Karpas-422 (cell line): ENCODE results near the gene GLP2R. TPM values are rescaled to one million over a fixed set of nuclear protein-coding genes. Genes with fewer than 3 reads are reported as not detected.

Experiments
- DNase-seq: peaks from one replicate; pipeline ENCODE4 v3.0.0-alpha.2; 2015
- H2AFZ ChIP-seq: fragments of 200-600 bp; sonication (generic); 2 replicates; pipeline ENCODE4 v1.6.1; 2014; ENCODE audit warnings: antibody characterized with exemption, low read length, mixed read lengths
- H3K27ac ChIP-seq: fragments of 200-600 bp; sonication (generic); 2 replicates; pipeline ENCODE4 v1.5.1; 2014; ENCODE audit warnings: mild to moderate bottlenecking, low read length, moderate library complexity
- H3K27me3 ChIP-seq: fragments of 200-600 bp; sonication (generic); 2 replicates; pipeline ENCODE4 v1.6.1; 2014; ENCODE audit warnings: low read length, mixed read lengths
- H3K36me3 ChIP-seq: fragments of 200-600 bp; sonication (generic); 2 replicates; pipeline ENCODE4 v1.6.1; 2014; ENCODE audit warnings: low read length, mixed read lengths; ENCODE audit not compliant: insufficient read depth
- H3K4me1 ChIP-seq: fragments of 200-600 bp; sonication (generic); 2 replicates; pipeline ENCODE4 v1.6.1; 2014; ENCODE audit warnings: mild to moderate bottlenecking, low read length, mixed read lengths
- H3K4me2 ChIP-seq: fragments of 200-600 bp; sonication (generic); 2 replicates; pipeline ENCODE4 v1.6.1; 2014; ENCODE audit warnings: low read length, low read depth, mild to moderate bottlenecking; ENCODE audit not compliant: poor library complexity, severe bottlenecking
- H3K4me3 ChIP-seq: fragments of 200-600 bp; sonication (generic); 2 replicates; pipeline ENCODE4 v1.5.1; 2014; ENCODE audit warnings: mild to moderate bottlenecking, antibody characterized with exemption, low read length, mixed read lengths
- H3K79me2 ChIP-seq: fragments of 200-600 bp; sonication (generic); 2 replicates; pipeline ENCODE4 v1.6.1; 2014; ENCODE audit warnings: mild to moderate bottlenecking, low read length, mixed read lengths
- H3K9ac ChIP-seq: fragments of 200-600 bp; sonication (generic); 2 replicates; pipeline ENCODE4 v1.6.0; 2014; ENCODE audit warnings: low read length
- H3K9me2 ChIP-seq: fragments of 200-600 bp; sonication (generic), shearing (Covaris generic); replicated peaks from 2 replicates; pipeline ENCODE4 v1.6.0; 2014; ENCODE audit warnings: mild to moderate bottlenecking, low read length, moderate library complexity; ENCODE audit not compliant: insufficient read depth
- H3K9me3 ChIP-seq: fragments of 300-700, 200-600 bp; sonication (generic); 2 replicates; pipeline ENCODE4 v1.6.1; 2014; ENCODE audit warnings: low read length, mixed read lengths
- H4K20me1 ChIP-seq: fragments of 200-600 bp; sonication (generic); 2 replicates; pipeline ENCODE4 v1.6.1; 2014; ENCODE audit warnings: mild to moderate bottlenecking, antibody characterized with exemption, low read length, low read depth; ENCODE audit not compliant: insufficient read depth
- total RNA-seq: library from RNA; depleted of rRNA; stranded (reverse); fragments of >200 nt; shearing (Covaris generic); gene quantifications from 2 replicates; pipeline ENCODE4 v1.2.3, GENCODE V29; 2014; ENCODE audit warnings: low replicate concordance

The GLP2R gene
- total RNA-seq, 1 experiment from 2014 or later = not detected

GRCh38 chr17:9850151-9850550 is 24.4 kb downstream of the GLP2R start:
- Histone ChIP-seq H4K20me1 (no peaks in the 10 kb centered on the region), H3K27ac (no peak overlapping the region), H3K9me2 (no peaks in the 10 kb centered on the region), H3K4me2 (no peak overlapping the region), H2AFZ (no peak overlapping the region), H3K4me3 (no peak overlapping the region), H3K79me2 (no peaks in the 10 kb centered on the region), H3K4me1 (no peaks in the 10 kb centered on the region), H3K9me3 (no peaks in the 10 kb centered on the region), H3K36me3 (no peaks in the 10 kb centered on the region), H3K27me3 (no peaks in the 10 kb centered on the region), H3K9ac (no peak overlapping the region)
- DNase-seq = no peak

- H2AFZ ChIP-seq = no peak overlapping the region
- no peak for DNase-seq
- 0 out of 2 replicates have a peak, but pooled peaks cover 4% of the 10 kb centered on the region for H3K9me3 ChIP-seq
Observed at GRCh38 chr17:9854255-9854654, 28.5 kb downstream of the GLP2R start.

GRCh38 chr17:9855036-9855435 is 29.3 kb downstream of the GLP2R start:
- H3K9me3 ChIP-seq = 0 out of 2 replicates have a peak, but pooled peaks cover 4% of the 10 kb centered on the region
- H4K20me1 ChIP-seq = no peaks in the 10 kb centered on the region
- DNase-seq = no peak
- no peak overlapping the region for H2AFZ ChIP-seq
- H3K36me3 ChIP-seq = no peaks in the 10 kb centered on the region
- H3K27ac ChIP-seq = no peak overlapping the region
- H3K4me1 ChIP-seq = no peaks in the 10 kb centered on the region
- no peak overlapping the region for H3K4me3 ChIP-seq
- no peaks in the 10 kb centered on the region for H3K9me2 ChIP-seq
- no peak overlapping the region for H3K9ac ChIP-seq
- no peaks in the 10 kb centered on the region for H3K79me2 ChIP-seq
- no peaks in the 10 kb centered on the region for H3K27me3 ChIP-seq
- H3K4me2 ChIP-seq = no peak overlapping the region

More at GRCh38 chr17:9854255-9854654, 28.5 kb downstream of the GLP2R start:
- no peaks in the 10 kb centered on the region for H3K36me3 ChIP-seq
- H3K27me3 ChIP-seq = no peaks in the 10 kb centered on the region
- H3K27ac ChIP-seq = no peak overlapping the region
- H3K9ac ChIP-seq = no peak overlapping the region
- H3K79me2 ChIP-seq = no peaks in the 10 kb centered on the region
- H3K4me2 ChIP-seq = no peak overlapping the region
- no peaks in the 10 kb centered on the region for H4K20me1 ChIP-seq
- no peaks in the 10 kb centered on the region for H3K4me1 ChIP-seq
- H3K9me2 ChIP-seq = no peaks in the 10 kb centered on the region
- H3K4me3 ChIP-seq = no peak overlapping the region

GRCh38 chr17:9859781-9860180 is 34.1 kb downstream of the GLP2R start:
- no peaks in the 10 kb centered on the region for H3K36me3 ChIP-seq
- H3K9me3 ChIP-seq = 0 out of 2 replicates have a peak, but pooled peaks cover 4% of the 10 kb centered on the region
- no peak overlapping the region for H3K27ac ChIP-seq
- no peaks in the 10 kb centered on the region for H3K79me2 ChIP-seq
- H3K4me1 ChIP-seq = no peaks in the 10 kb centered on the region
- H4K20me1 ChIP-seq = no peaks in the 10 kb centered on the region
- no peaks in the 10 kb centered on the region for H3K9me2 ChIP-seq
- no peak overlapping the region for H3K9ac ChIP-seq
- peaks cover 10% of the 10 kb centered on the region; the same call in 1 of the 2 replicates for H3K27me3 ChIP-seq
- H3K4me3 ChIP-seq = no peak overlapping the region
- no peak for DNase-seq
- no peak overlapping the region for H3K4me2 ChIP-seq
- H2AFZ ChIP-seq = no peak overlapping the region

- H3K79me2 ChIP-seq = no peaks in the 10 kb centered on the region
- 0 out of 2 replicates have a peak, but pooled peaks cover 4% of the 10 kb centered on the region for H3K9me3 ChIP-seq
- H3K4me3 ChIP-seq = no peak overlapping the region
- no peak overlapping the region for H3K4me2 ChIP-seq
- H3K4me1 ChIP-seq = no peaks in the 10 kb centered on the region
- no peak overlapping the region for H3K27ac ChIP-seq
- H3K27me3 ChIP-seq = peaks cover 10% of the 10 kb centered on the region; the same call in 1 of the 2 replicates
- no peak overlapping the region for H3K9ac ChIP-seq
- no peak overlapping the region for H2AFZ ChIP-seq
- no peaks in the 10 kb centered on the region for H3K36me3 ChIP-seq
- no peaks in the 10 kb centered on the region for H4K20me1 ChIP-seq
- no peak for DNase-seq
- no peaks in the 10 kb centered on the region for H3K9me2 ChIP-seq
Observed at GRCh38 chr17:9860851-9861250, 35.1 kb downstream of the GLP2R start.

- H3K4me3 ChIP-seq = no peak overlapping the region
- peaks cover 10% of the 10 kb centered on the region for H3K27me3 ChIP-seq
- no peaks in the 10 kb centered on the region for H3K4me1 ChIP-seq
- DNase-seq = no peak
- no peaks in the 10 kb centered on the region for H4K20me1 ChIP-seq
- H3K4me2 ChIP-seq = no peak overlapping the region
- no peaks in the 10 kb centered on the region for H3K79me2 ChIP-seq
- H3K9ac ChIP-seq = no peak overlapping the region
- 0 out of 2 replicates have a peak, but pooled peaks cover 4% of the 10 kb centered on the region for H3K9me3 ChIP-seq
- H3K9me2 ChIP-seq = no peaks in the 10 kb centered on the region
- H3K36me3 ChIP-seq = no peaks in the 10 kb centered on the region
- no peak overlapping the region for H2AFZ ChIP-seq
- H3K27ac ChIP-seq = no peak overlapping the region
Observed at GRCh38 chr17:9862220-9862619, 36.5 kb downstream of the GLP2R start.

- no peak overlapping the region for H2AFZ ChIP-seq
- no peaks in the 10 kb centered on the region for H4K20me1 ChIP-seq
- H3K4me1 ChIP-seq = no peaks in the 10 kb centered on the region
- no peak overlapping the region for H3K4me3 ChIP-seq
- no peak overlapping the region for H3K4me2 ChIP-seq
- H3K27me3 ChIP-seq = peaks cover 10% of the 10 kb centered on the region
- H3K79me2 ChIP-seq = no peaks in the 10 kb centered on the region
- no peak for DNase-seq
- H3K9me3 ChIP-seq = 0 out of 2 replicates have a peak, but pooled peaks cover 2% of the 10 kb centered on the region
- no peaks in the 10 kb centered on the region for H3K36me3 ChIP-seq
- H3K9ac ChIP-seq = no peak overlapping the region
- H3K9me2 ChIP-seq = no peaks in the 10 kb centered on the region
- no peak overlapping the region for H3K27ac ChIP-seq
Observed at GRCh38 chr17:9862949-9863348, 37.2 kb downstream of the GLP2R start.

GRCh38 chr17:9865586-9865985 is 39.9 kb downstream of the GLP2R start:
- Histone ChIP-seq H3K4me3 (no peak overlapping the region), H3K9me3 (no peaks in the 10 kb centered on the region), H3K4me1 (no peaks in the 10 kb centered on the region), H3K9me2 (no peaks in the 10 kb centered on the region), H3K27me3 (peaks cover 7% of the 10 kb centered on the region), H3K27ac (no peak overlapping the region), H2AFZ (no peak overlapping the region), H3K79me2 (no peaks in the 10 kb centered on the region), H3K36me3 (no peaks in the 10 kb centered on the region), H3K4me2 (no peak overlapping the region), H3K9ac (no peak overlapping the region), H4K20me1 (no peaks in the 10 kb centered on the region)
- DNase-seq = no peak
